GM21825 (cell line): Measurements from ENCODE around the gene FAM240B.

ENCODE experiments used
- ATAC-seq: cut with Tn5 transposase; IDR thresholded peaks from one replicate; pipeline ENCODE4 v1.9.1; 2021; ENCODE audit warnings: mild to moderate bottlenecking, moderate library complexity; ENCODE audit not compliant: unreplicated experiment

FAM240B gene

DNA sequence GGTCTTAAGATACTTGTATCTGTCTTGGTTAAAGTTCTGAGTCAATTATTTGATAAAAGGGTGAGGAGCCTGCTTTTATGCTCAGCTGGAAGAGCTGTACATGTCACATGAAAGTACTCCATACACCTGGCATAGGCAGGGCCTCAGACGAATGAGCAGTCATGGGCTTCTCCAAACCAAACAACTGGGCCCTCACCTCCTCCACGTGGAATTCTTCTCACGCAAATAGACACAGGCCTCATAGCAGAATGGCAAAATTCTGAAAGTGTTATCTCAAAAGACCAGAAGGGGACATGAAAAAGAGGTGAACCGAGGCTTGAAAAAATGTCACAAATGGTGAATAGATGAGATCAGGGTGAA is 48.6 kb downstream of the FAM240B start:
- no peak for ATAC-seq

DNA sequence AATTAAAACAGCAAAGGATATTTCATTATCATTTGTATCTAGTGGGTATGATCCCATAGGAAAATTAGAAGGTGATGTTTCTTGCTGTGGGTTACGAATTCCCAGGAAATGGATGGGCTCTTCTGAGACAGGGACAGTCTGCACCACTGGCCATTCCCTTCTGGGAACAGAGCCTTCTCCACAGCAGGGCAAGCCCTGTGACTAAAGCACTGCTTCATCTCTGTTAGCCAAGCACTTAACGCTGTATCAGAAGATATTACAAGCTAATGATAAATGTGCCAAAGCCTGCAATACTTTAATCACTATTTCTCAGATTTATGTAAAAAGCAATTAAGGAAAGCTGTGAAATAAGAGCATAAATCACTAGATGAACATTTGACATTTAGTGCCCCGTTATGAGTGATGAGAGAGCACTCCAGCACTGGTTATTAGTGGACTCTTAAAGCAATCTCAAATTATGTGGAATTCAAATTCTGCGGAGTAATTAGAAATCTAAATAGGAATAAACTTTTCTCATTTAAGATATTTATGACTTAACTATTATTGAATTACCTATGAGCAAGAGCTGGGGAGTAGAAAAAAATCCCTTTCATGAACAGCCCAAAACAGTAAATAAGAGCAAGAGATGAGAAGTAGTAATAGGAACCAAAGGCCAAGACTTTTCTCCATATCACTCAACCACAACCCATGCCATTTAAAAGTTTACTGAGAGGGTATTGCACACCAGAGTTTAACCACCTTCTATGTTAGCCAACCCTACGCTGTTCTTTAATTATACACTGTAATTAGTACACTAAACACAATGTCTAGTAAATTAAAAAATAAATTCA is 49.2 kb downstream of the FAM240B start:
- ATAC-seq, result no peak

DNA sequence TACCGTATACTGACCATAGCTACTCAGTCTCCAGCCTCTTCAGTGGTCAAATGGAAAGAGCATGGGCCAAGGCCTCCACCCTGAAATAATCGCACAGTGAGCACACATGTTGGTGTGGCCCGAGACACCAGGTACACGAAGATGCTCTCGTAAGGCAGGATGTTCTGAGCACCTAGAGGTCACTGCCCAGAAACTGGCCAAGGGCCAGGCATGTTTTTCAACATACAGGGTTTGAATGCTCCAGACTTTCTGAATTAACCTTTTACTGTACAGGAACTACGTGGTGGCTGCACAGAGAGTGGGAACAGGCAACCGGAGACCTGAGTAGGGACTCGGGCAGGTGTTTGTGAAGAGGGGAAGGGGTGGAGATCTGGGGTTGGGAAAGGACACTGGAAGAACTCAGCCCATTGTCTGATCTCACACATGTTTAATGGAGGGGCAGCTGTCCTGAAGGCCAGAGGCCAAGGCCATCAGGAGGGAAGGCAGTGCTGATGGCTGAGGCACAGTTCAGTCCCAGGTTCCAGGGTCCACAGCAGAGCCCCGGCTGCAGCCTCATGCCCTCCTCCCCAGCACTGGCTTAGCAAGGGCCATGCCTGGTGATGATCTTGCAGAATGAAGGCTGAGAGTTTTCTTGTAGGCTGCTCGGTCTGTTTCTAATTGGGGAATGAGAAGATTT is 51.0 kb downstream of the FAM240B start:
- no peak for ATAC-seq

DNA sequence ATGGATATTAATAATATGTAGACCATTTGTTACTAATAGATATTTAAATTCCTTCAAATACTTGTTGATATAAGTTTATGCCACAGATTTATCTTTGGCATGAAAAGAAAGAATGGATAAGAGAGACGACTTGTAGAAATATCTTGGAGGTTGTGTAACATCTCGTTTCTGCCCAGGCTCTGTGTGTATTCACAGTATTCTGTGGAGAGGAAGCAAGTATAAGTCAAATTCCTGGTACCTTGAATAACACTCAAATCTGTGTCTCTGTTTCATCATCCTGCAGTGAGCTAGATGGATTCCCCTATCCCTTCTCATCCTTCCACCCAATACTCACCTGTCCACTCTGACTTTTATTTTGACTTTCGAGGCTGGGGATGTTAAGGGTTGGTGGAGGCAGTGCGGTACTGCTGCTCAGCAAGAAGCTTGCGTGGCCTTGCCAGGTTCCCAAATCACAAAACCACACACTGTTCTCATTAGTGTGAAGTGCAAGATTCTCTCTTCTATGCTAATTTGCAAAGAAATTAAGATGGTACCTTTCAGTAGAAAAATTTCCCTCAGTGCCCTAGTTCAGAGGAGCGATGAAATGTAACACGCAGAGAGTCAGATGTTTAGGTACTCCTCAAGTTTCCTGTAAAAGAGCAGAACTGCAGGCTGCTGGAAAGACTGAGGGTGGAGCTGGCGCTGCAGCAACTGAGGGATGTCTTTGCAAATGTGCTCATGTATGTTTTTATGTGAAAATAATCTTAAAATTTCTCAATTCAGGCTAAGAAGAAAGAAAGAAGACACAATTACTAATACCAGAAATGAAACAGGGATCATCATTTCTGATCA is 57.0 kb downstream of the FAM240B start:
- no peak for ATAC-seq

DNA sequence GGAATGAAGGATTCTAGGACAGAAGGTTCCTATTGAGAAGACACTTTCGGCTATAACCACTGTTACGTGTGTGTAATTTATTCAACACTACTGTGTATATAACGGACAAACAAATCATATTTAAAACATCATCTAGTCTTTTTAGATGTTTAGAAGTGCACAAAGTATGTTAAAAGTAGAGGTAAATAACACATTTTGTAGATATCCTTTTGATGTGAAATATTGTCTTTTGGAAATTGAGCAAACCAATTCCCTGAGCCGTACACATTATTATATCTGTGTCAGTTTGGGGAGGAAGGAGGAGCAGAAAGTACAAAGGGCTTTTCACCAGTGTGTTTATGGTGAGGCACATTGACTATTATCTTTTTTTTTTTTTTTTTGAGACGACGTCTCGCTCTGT is 60.4 kb downstream of the FAM240B start:
- no peak for ATAC-seq

DNA sequence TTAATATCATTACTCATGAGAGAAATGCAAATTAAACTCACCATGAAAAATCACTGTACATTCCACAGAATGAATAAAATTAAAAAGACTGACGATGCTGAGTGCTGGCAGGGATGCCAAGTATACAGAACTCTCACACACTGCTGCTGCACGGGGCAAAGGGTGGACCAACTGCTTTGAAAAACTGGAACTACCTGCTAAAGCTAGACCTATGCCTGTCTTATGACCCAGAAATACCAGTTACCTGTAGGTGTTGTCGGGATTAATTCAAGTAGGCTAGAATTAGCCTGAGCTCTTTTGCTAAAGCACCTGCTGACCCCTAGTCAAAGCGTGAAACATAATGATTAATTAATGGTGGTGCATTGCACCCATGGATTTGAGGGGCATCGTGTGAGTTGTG is 63.0 kb downstream of the FAM240B start:
- ATAC-seq, result no peak

DNA sequence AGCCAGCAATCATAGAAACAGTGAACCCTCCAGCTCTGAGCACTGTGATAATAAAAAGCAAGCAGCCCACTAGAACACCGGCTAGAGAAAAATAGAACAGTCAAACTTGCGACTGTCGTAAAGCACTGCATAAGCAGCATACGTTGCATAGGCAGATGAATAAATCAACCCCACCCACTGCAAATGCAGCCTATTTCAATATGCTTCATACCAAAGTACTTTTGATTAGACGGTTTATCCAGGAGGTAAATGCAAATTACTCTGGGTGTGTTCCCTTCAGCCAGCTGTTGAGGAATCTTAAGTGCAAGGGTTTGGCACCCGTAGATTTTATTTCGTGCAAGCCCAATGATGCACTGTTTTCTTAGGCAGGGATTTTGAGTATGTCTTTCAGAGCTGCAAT is 67.4 kb downstream of the FAM240B start:
- ATAC-seq, result no peak

DNA sequence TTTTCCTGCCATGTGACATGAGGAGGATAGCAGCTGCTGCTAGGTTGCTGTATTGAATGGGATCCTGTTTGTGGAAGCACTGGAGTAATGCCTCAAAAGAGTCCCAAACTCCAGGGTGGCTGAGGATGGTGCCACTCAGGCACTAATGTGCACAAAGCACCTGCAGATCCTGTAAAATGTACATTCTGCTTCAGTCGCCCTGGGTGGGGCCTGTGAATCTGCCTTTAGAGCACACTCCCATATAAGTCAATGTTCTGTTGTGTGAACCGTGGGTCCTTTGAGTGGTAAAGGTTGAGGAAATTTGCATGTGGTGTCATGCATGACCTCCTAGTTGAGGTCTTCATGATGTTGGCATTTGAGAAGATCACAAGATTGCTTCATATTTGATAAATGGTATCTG is 67.9 kb downstream of the FAM240B start:
- ATAC-seq, result no peak

DNA sequence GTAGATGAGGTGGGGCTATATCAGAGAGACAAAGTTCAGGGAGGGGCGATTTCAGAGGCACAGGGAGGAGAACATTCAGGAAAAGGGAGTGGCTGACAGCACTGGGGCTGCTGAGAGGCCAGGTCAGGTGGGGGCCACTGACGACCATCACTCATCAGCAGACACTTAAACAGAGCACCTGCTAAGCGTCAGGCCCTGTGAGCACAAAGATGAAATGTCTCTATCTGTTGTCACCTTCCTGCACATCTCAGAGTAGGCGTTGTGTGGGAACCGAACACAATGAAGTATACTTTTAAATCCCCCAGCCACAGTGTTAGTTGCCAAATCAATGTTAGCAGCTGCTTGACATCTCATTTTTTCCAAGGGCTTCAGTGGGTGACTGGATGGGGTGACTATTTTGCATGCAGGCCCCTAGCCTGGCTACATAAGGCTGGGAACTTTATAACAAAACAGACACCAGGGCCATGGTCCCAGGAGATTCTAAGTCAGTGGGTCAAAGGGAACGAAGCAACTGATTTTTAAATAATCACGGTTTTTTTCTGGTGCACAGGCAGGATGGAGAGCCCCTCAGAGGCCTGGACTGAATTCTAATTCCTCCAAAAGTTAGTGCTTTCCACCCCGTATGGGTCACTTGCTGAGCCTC is 68.4 kb downstream of the FAM240B start:
- no peak for ATAC-seq

DNA sequence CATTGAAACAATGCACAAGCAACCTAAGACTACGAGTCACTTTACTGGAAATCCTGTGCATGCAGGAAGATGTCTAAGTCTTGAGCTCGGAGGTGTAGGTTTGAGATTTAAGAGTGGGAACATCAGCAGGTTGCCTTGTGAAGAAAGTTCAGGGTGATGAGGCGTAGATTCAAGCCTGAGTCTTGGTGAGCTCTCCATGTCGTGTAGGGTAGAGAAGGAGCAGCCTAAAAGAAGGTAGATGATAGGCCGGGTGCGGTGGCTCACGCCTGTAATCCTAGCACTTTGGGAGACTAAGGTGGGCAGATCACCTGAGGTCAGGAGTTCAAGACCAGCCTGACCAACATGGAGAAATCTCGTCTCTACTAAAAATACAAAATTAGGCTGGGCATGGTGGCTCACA is 69.4 kb downstream of the FAM240B start:
- ATAC-seq, result no peak

DNA sequence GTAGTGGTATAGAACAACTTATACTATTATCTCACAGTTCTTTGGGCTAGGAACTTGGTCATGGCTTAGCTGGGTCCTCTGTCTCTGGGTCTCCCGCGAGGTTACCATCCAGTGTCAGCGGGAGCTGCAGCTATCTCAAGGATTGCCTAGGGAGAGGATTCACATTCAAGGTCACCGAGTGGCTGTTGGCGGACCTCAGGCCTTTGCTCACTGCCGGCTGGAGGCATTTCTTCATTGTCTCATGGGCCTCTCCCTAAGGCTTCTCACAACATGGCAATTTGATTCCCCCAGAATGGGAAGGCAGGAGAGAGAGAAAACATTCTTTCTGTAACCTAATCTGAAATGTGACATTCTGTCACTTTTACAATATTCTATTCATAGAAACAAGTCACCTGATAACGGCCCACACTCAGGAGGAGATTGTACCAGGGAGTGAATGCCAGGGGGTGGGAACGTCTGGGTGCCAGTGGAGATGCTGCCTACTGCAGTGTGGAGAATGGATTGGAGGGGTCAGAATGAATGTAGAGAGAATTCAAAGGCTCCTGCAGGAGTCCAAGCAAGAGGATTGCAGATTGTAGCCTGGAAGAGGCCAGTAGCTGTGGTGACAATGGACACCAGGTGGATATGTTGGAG is 70.1 kb downstream of the FAM240B start:
- ATAC-seq, result no peak

DNA sequence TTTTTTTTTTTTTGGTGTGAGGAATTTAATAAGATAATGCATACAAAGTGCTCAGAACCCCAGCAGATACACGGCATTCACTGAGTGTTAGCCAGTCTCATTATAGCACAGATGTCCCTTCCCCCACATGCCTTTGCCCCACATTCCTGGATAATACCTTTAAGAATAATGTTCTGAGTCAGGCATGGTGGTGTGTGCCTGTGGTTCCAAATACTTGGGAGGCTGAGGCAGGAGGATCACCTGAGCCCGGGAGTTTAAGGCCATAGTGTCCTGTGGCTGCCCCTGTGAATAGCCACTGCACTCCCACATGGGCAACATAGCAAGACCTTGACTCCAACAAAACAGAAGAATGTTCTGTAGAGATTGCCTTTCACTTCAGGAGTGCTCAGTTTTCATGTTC is 75.3 kb downstream of the FAM240B start:
- ATAC-seq, result no peak
